Gastrocnemius medialis (tissue), 4 donors: ENCODE results near the gene PPP4R3A. TPM values are rescaled to one million over a fixed set of nuclear protein-coding genes. Genes with fewer than 3 reads are reported as not detected.
A peak's percentile ranks its signal among the peaks of the same experiment; 100 is the strongest.

Source experiments
- ATAC-seq, 2 donors: fragments of 150-250 bp; one replicate each; pipeline ENCODE4 v1.9.1; 2016
- DNase-seq, 2 donors: peaks; one replicate each; pipeline ENCODE4 v3.0.0-alpha.2; 2019
- H3K27ac ChIP-seq, 4 donors: fragments of 200-600 bp; sonication (generic); 1 replicate in 1 of 4; 2 replicates in 3 of 4; pipeline ENCODE4 v1.5.1; 2016 to 2018; ENCODE audit warnings: mild to moderate bottlenecking in 2 of 4, moderate library complexity in 1 of 4
- H3K27me3 ChIP-seq, 3 donors: fragments of 200-600 bp; sonication (generic) in 2 of 3; 1 replicate in 1 of 3; 2 replicates in 2 of 3; pipeline versions ENCODE4 v1.5.1 to v1.6.0; 2016 to 2019; ENCODE audit warnings: mild to moderate bottlenecking in 1 of 3, moderate library complexity in 1 of 3
- H3K36me3 ChIP-seq, 2 donors: fragments of 200-600 bp; sonication (generic) in 1 of 2; one replicate each; pipeline ENCODE4 v1.5.1; 2017 to 2018
- H3K4me1 ChIP-seq, 2 donors: fragments of 200-600 bp; sonication (generic) in 1 of 2; one replicate each; pipeline ENCODE4 v1.5.1; 2016 to 2017; ENCODE audit warnings: mild to moderate bottlenecking in 2 of 2
- H3K4me3 ChIP-seq, 4 donors: fragments of 200-600 bp; sonication (generic) in 3 of 4; 1 replicate in 1 of 4; 2 replicates in 3 of 4; pipeline ENCODE4 v1.5.1; 2016 to 2019; ENCODE audit warnings: mild to moderate bottlenecking in 2 of 4
- H3K9me3 ChIP-seq, 3 donors: fragments of 200-600 bp; sonication (generic) in 2 of 3; 1 replicate in 1 of 3; 2 replicates in 2 of 3; pipeline ENCODE4 v1.5.1; 2016 to 2019
- POLR2A ChIP-seq, 2 donors: fragments of 450-650 bp; IDR thresholded peaks; one replicate each; pipeline ENCODE4 v1.6.1; 2017; ENCODE audit warnings: antibody characterized with exemption in 2 of 2, mild to moderate bottlenecking in 2 of 2, moderate library complexity in 2 of 2
- in situ Hi-C, 4 donors: fragments of 200-750 bp; cut with MboI; loops; one replicate each; pipeline versions ENCODE4 v1.15.0 to v1.8.0; 2017; ENCODE audit warnings: low sequenced_read_pairs in 4 of 4
- intact Hi-C: fragments of 100-400 bp; cut with DNase I; formaldehyde crosslinking; loops from one replicate; pipeline ENCODE4 v1.15.1; 2023; ENCODE audit warnings: low total_unique reads
- total RNA-seq, 4 donors: library from RNA; depleted of rRNA; stranded (reverse); fragments of >200 nt; gene quantifications; one replicate each; pipeline versions ENCODE4 v1.1.0 to v1.2.3, GENCODE V29; 2016
- TF ChIP-seq, protein P1 (sequence below), 5 experiments: fragments of 450-650 bp in 3 of 5; fragments of 200-600 bp in 2 of 5; sonication (generic) in 2 of 5; IDR thresholded peaks in 4 of 5; conservative IDR thresholded peaks in 1 of 5; 1 replicate in 4 of 5; 2 replicates in 1 of 5; pipeline ENCODE4 v1.5.1; 2016 to 2019; ENCODE audit warnings: antibody characterized with exemption in 5 of 5, mild to moderate bottlenecking in 3 of 5, moderate library complexity in 3 of 5

The PPP4R3A gene
- total RNA-seq, 4 donors from 2014 or later, result 38.8 to 53.3 (median 44.6) TPM

DNA sequence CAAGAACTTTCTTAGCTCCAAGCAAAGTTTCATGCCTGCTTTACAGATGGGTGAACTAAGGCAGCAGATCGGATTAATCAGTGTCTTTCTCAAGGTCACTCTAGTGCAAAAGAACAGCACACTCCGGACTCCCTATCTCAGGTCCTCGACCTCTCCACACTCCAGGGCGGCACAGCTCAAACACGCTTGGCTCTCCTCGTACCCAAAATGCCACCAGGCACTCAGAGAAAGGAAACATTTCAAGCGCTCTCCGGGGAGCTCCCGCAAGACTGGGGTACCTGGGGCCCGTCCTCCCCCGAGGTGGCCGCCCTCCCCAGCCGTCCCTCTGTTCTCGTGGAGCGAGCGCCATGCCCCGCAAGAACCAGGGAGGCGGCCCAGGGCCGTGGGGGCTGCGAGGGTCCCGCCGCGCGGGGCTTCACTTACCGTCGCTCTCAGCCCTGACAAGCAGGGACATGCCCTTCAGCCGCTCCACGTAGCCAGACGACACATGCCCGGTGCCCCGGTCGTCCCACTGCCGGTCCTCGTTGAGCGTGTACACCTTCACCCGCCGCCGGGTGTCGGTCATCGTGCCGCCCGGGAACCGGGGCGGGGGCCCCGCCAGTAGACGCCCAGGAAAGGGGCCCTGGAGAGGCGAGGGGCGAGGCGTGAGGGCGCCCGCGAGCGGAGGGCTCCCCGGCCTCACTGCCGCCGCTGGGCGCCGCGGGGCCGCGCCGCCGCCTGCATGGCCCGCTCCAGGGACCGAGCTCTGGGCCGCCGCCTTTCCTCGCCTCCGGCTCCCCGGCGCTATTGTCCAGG is 830 bp downstream of the PPP4R3A start:
- H3K4me1 ChIP-seq, result peaks cover 23 to 30% of the 10 kb centered on the region in 2 donors
- H3K27ac ChIP-seq, result peak overlapping the region; percentile 92 to 97 (median 96)
- peak overlapping the region; percentile 86 to 96 (median 90) for H3K4me3 ChIP-seq
- H3K9me3 ChIP-seq, result no peaks in the 10 kb centered on the region
- no peaks in the 10 kb centered on the region for H3K27me3 ChIP-seq
- intact Hi-C loops, result no loop called here
- in situ Hi-C loops, result loop anchor here in 1 of 4 donors (25.0 kb wide), 2 partner anchors 528 to 603 kb away; partner anchors contain the start of genes ATXN3, CPSF2, NDUFB1 and TRIP11
- ATAC-seq (peak; percentile 20 to 30), DNase-seq (peak; percentile 6 to 31)
- no peak for TF ChIP-seq POLR2A (IDR thresholded peaks at IDR 0.05)
- TF ChIP-seq, protein P1, sequence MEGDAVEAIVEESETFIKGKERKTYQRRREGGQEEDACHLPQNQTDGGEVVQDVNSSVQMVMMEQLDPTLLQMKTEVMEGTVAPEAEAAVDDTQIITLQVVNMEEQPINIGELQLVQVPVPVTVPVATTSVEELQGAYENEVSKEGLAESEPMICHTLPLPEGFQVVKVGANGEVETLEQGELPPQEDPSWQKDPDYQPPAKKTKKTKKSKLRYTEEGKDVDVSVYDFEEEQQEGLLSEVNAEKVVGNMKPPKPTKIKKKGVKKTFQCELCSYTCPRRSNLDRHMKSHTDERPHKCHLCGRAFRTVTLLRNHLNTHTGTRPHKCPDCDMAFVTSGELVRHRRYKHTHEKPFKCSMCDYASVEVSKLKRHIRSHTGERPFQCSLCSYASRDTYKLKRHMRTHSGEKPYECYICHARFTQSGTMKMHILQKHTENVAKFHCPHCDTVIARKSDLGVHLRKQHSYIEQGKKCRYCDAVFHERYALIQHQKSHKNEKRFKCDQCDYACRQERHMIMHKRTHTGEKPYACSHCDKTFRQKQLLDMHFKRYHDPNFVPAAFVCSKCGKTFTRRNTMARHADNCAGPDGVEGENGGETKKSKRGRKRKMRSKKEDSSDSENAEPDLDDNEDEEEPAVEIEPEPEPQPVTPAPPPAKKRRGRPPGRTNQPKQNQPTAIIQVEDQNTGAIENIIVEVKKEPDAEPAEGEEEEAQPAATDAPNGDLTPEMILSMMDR (IDR thresholded peaks at IDR 0.05 in 4 of 5, conservative IDR thresholded peaks at IDR 0.05 in 1 of 5), result no peak
- H3K36me3 ChIP-seq, result no peaks in the 10 kb centered on the region

DNA sequence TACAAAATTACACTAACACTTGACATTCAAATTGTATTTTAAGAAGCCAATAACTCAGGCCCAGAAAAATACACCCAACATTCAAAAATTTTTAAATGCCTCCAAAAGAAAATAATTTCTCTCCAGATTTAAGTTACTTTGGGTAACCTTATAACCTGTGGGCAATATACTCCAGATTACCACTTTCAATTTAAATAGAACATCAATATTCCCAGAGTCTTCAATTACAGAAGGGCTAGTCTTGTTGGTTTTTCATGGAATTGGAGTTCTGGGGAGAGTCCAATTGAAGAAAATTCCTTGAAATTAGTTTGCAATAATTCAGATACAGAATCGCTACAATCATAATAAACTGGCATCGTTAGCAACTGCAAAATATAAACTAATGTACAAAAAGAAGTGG is 2.0 kb downstream of the PPP4R3A start:
- H3K27ac ChIP-seq, result peak overlapping the region; percentile 92 to 97 (median 96)

DNA sequence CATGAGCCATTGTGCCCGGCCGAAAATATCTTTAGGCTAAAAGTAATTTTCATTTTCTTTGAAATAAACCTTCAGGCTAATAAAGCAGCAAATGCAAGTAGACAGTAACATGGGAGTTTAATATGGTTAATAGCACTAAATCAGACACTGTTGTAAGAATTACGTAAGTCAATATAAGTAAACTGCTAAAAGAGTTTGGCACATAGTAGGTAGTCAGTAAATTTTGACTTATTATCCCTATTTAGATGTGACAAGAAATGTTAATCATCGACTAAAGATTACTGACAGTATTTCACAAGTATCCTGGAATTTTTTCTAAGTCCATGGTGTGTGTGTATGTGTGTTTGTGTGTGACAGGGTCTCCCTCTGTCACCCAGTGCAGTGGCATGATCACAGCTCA is 3.9 kb downstream of the PPP4R3A start:
- DNase-seq (no peak), ATAC-seq (no peak)
- in situ Hi-C loops, result loop anchor here in 1 of 4 donors (25.0 kb wide), 2 partner anchors 531 to 606 kb away; partner anchors contain the start of genes ATXN3, CPSF2, NDUFB1 and TRIP11
- Histone ChIP-seq H3K4me1 (peaks cover 42 to 44% of the 10 kb centered on the region in 2 donors), H3K27ac (no peak overlapping the region), H3K27me3 (no peaks in the 10 kb centered on the region), H3K9me3 (no peaks in the 10 kb centered on the region), H3K36me3 (no peaks in the 10 kb centered on the region), H3K4me3 (no peak overlapping the region)
- intact Hi-C loops, result no loop called here
- TF ChIP-seq, protein P1 (IDR thresholded peaks at IDR 0.05 in 4 of 5, conservative IDR thresholded peaks at IDR 0.05 in 1 of 5), result no peak
- no peak for TF ChIP-seq POLR2A (IDR thresholded peaks at IDR 0.05)

More for the DNA sequence above, 2.0 kb downstream of the PPP4R3A start:
- Histone ChIP-seq H3K4me1 (peaks cover 27 to 33% of the 10 kb centered on the region in 2 donors), H3K27me3 (no peaks in the 10 kb centered on the region), H3K4me3 (peak overlapping the region; percentile 86 to 96 (median 90)), H3K36me3 (no peaks in the 10 kb centered on the region), H3K9me3 (no peaks in the 10 kb centered on the region)
- ATAC-seq, result no peak
- TF ChIP-seq, protein P1 (IDR thresholded peaks at IDR 0.05 in 4 of 5, conservative IDR thresholded peaks at IDR 0.05 in 1 of 5), result no peak
- no peak for TF ChIP-seq POLR2A (IDR thresholded peaks at IDR 0.05)
- in situ Hi-C loops (loop anchor here in 1 of 4 donors (25.0 kb wide), 2 partner anchors 529 to 604 kb away; partner anchors contain the start of genes ATXN3, CPSF2, NDUFB1 and TRIP11), intact Hi-C loops (no loop called here)
- DNase-seq, result no peak

DNA sequence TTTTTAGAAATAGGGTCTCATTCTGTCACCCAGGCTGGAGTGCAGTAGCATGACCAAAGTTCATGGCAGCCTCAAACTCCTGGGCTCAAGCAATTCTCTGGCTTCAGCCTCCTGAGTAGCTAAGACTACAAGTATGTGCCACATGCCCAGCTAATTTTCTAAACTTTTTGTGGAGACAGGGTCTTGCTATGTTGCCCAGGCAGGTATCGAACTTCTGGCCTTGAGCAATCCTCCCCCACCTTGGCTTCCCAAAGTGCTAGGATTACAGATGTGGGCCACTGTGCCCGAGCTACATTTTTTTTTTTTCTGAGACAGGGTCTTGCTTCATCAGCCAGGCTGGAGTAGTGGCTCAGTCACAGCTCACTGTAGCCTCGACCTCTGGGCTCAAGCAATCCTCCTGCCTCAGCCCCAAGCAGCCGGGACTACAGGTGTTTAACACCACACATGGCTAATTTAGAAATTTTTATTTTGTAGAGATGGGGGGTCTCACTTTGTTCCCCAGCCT is 7.1 kb downstream of the PPP4R3A start:
- intact Hi-C loops, result no loop called here
- no peaks in the 10 kb centered on the region for H3K9me3 ChIP-seq
- no peak overlapping the region for H3K4me3 ChIP-seq
- ATAC-seq (no peak), DNase-seq (no peak)
- TF ChIP-seq, protein P1 (IDR thresholded peaks at IDR 0.05 in 4 of 5, conservative IDR thresholded peaks at IDR 0.05 in 1 of 5), result no peak
- TF ChIP-seq POLR2A (IDR thresholded peaks at IDR 0.05), result no peak
- H3K27ac ChIP-seq, result no peak overlapping the region
- H3K27me3 ChIP-seq, result no peaks in the 10 kb centered on the region
- in situ Hi-C loops, result loop anchor here in 1 of 4 donors (25.0 kb wide), 2 partner anchors 534 to 609 kb away; partner anchors contain the start of genes ATXN3, CPSF2, NDUFB1 and TRIP11
- no peaks in the 10 kb centered on the region for H3K36me3 ChIP-seq
- H3K4me1 ChIP-seq, result peaks cover 39 to 47% of the 10 kb centered on the region in 2 donors
